IPS-11a (cell line): ENCODE results near the gene KISS1R.
A peak's percentile ranks its signal among the peaks of the same experiment; 100 is the strongest.

Experiments
- H3K4me3 ChIP-seq: one replicate; pipeline ENCODE4 v1.5.1; 2013; ENCODE audit warnings: low read depth, low read length, control low read depth

KISS1R gene

DNA sequence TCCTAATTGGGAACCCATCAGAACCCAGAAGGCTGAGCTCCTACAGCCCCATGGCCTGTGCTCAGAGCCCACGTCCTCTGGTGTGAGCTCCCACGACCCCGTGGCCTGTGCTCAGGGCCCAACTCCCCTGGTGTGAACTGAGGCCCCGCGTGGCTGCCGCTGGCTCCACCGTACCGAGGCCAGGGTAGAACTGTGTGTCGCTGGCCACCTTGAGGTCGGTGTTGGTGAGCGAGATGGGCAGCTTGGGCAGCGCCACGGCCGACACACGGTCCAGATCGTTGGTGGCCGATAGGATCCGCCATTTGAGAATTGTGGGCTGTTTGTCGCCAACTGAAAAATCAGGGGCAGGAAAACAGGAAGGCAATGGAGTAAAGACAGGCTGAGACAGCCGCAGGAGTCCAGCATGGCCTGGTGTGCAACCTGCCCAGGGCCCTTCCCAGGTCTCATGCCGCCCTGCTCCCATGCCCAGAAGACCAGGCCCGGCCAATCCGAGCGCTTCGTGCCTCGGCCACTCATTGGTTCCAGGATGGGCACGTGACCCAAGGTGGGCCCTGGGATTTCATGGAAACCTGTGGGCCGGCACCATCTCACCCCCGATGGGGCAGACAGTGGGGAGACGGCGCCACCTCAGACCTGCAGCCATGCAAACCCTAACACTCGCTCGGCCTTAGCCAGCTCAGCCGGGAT lies 35.6 kb upstream of the KISS1R start:
- H3K4me3 ChIP-seq = no peak overlapping the region

DNA sequence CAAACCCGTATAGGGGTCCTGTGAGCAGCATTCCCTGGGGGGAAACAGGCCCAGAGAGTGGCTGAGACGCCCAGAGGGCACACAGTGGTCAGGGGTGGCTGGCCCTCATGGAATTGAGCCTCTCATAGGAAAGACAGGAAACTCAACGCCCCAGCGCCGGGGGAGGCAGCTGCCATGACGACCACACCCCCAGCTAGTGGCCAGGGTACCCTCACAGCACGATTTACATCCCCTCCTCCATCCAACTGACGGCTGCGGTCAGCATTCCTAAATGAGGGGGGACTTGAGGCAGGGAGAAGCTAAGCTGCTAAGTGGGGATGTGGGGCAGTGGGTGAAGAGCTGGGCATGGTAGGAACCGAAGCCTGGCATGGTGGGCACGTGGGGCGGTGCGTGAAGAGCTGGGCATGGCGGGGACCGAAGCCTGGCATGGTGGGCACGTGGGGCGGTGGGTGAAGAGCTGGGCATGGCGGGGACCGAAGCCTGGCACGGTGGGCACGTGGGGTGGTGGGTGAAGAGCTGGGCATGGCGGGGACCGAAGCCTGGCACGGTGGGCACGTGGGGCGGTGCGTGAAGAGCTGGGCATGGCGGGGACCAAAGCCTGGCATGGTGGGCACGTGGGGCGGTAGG lies 34.1 kb upstream of the KISS1R start:
- no peak overlapping the region for H3K4me3 ChIP-seq

DNA sequence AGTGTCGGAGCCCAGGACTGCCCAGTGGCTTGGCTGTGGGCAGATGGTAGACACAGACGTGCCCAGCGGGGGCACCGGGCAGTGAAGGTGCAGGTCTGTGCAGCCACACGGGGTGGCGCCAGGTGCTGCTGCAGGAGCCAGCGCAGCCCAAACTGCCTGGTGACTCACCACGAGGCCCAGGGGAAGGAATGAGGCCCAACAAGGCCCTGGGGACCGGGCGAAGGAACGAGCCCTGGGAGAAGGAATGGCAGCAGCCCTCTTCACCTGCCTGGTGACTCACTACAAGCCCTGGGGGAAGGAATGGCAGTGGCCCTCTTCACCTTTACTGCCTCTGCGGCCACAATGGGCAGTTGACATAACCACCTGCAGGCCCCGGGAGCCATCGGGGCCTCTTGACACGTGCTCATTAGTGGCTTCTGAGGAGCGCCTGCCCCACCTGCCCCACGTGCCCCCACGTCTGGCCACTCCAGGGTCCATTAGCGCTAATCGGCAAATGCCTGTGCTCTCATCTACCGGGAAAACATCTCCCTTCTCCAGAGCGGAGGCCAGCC lies 33.4 kb upstream of the KISS1R start:
- no peak overlapping the region for H3K4me3 ChIP-seq

DNA sequence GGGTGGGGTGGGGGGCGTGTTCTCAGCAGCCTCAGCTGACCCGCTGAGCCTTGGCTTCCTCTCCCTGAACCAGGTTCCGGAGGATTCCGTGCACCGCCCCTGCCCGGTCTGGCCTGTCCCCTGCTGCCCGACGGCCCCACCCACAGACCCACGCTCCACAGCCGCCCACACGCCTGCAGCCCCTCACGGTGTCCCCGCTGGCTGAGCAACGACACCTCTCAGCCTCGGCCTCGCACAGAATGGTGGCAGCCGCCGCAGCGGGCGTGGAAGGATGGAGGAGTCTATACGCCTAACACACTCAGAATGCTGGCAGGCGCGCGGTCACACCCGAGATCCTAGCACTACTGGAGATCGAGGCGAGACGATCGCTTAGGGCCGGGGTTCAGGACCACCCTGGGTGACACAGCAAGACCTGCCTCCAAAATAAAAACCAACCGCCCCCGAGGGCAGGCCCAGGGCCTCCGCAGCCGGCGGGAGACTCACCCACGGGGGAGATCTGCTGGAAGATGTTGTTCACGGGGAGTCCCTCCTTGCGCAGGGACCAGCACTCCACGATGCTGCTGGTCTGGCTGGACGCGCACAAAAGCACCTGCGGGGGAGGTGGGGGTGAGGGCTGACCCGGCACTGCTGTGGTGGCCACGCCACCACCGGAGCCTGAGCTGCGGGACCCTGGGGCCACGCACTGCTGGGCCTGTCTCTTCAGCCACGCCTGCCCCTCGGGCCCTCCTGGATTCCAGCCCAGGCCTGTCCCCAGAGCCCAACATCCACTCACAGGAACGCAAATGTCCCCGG lies 32.5 kb upstream of the KISS1R start:
- no peak overlapping the region for H3K4me3 ChIP-seq

DNA sequence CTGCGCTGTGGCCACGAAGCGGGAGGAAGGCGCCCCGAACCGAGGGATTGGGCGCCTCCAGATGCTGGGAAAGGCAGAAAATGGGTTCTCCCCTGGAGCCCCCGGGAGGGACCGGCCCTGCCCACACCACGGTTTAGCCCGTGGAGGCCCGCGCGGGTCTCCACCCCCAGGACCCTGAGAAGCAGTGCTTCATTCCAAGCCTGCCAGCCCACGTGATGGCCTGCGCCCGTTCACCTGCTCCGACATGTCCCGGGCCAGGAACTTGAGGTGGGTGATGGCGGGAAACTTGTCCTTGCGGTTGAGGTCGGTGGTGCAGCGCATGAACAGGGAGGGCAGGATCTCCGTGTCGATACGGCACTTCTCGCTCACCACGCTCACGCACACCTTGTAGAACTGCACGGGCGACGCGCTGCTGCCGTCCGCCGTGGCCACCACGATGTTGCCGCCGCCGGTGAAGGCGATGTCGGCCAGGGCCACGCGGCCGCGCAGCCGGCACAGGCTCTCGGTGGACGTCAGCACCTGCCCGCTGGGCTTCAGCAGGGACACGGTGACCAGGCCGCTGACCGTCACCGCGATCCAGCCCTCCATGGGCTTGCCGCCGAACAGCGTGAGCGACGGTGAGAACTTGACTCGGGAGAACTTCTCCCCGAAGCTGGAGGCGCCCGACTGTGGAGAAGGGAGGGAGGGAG lies 31.5 kb upstream of the KISS1R start:
- no peak overlapping the region for H3K4me3 ChIP-seq

DNA sequence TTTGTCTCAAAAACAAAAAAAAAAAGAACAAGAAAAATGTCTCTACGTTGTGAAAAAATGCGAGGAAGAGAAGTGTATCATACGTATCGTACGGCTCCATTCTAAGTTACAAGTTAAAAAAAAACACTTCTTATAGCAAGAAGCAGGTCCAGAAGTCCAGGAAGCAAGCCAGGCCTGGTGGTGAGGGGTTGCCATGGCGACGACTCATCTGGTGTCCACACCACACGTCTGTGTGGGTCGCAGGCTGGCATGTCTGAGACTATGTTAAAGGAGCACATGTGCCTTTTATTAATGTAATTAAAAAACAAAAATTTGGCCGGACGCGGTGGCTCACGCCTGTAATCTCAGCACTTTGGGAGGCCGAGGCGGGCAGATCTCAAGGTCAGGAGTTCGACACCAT lies 30.1 kb upstream of the KISS1R start:
- H3K4me3 ChIP-seq = no peak overlapping the region

DNA sequence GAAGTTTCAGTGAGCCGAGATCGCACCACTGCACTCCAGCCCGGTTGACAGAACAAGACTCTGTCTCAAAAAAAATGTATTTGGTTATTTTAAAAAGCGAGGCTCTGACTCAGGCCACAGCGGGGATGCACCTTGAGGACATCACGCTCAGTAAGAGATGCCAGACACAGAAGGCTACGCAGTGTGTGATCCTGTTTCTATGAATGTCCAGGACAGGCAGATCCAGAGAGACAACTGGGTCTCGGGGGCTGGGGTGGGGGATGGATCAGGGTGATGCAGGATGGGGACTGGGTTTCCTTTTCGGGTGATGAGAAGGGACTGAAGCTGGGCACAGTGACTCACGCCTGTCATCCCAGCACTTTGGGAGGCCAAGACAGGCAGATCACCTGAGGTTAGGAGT lies 29.5 kb upstream of the KISS1R start:
- no peak overlapping the region for H3K4me3 ChIP-seq

DNA sequence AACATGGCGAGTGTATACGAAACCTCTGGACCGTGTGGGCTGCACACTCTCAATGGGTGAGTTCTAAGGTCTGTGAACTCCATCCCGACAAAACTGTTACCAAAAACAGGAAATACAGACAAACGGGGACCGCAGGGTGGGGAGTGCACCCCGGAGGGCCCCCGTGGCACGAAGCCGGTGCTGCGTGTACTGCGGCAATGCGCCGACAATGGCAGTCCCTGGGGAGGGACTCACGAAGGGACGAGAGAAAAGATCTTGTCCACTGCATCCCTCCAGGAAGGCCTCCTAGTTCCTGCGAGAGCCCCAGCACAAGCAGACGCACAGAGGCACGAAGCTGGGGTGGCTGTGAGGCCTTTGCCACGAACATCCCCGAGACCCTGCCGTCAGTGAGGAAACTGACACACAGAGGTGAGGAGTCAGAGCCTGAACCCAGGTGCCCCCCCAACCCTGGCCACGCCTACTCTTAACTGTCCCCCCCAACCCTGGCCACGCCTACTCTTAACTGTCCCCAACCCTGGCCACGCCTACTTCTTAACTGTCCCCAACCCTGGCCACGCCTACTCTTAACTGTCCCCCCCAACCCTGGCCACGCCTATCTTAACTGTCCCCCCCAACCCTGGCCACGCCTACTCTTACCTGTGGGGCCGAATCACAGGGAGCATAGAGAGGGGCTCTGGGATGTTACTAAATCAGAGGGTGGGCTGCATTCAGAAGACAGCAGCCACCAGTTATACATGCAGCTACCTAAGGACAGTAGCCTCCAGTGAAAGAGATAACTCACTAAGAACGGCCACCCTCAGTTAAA lies 28.4 kb upstream of the KISS1R start:
- no peak overlapping the region for H3K4me3 ChIP-seq

DNA sequence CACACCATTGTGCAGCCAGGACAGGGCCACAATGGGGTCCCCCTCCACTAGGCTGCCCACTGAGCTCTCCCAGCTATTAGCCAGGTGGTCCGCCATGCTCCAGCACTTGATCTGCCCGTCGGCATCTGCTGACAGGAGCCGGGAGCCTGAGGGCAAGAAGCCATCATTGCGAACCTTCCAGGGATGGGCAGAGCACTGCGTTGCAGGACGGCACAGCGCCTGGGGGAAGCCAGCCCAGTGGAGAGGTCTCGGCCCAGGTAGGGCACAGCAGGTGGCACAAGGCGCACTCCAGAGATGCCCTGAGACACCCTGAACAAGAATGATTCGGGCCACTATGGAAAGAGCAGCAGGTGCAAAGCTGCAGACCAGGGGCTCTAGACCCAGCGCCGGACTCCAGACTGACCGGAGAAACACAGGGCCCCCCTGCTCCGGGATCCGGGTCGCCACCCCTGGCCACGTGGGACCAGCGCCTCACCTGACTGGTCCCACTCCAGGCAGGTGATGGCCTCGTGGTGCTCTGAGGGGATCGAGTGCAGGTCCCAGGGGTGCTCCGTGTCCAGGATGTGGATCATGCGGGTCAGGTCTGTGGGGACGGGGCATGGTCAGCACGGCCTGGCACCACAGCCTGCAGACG lies 27.4 kb upstream of the KISS1R start:
- no peak overlapping the region for H3K4me3 ChIP-seq

DNA sequence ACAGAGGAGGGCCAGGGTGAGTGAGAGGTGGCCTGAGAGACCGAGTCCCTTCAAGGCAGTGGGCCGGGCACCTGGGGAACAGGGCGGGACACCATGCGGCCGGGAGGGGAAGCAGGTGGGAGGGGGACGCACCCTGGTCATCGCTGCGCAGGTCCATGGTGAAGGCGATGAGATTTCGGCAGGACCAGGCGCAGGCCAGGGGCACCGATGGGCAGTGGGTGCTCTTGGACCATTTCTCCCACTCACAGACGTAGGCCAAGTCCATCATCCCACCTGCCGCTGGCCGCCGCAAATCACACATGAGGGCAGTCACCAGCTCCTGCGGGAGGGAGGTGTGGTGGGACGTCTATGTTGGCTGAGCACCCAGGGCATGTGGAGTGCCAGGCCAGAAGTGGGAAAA lies 26.3 kb upstream of the KISS1R start:
- no peak overlapping the region for H3K4me3 ChIP-seq

DNA sequence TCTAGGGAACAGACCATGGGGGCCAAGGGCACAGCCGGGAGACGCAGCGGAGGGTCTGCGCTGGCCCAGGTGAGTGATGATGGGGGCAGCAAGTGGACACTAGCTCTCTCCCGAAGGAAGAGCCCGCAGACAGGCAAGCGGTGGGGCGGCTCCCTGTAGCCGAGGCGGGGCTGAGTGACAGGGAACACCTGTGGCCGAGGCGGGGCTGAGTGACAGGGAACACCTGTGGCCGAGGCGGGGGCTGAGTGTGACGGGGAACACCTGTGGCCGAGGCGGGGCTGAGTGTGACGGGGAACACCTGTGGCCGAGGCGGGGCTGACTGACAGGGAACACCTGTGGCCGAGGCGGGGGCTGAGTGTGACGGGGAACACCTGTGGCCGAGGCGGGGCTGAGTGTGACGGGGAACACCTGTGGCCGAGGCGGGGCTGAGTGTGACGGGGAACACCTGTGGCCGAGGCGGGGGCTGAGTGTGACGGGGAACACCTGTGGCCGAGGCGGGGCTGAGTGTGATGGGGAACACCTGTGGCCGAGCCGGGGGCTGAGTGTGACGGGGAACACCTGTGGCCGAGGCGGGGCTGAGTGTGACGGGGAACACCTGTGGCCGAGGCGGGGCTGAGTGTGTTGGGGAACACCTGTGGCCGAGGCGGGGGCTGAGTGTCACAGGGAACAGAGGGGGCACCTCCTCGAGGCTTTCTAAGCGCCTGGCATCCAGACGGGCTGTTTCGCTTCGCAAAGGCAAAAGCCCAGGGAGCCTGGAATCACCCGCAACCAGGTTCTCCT lies 25.5 kb upstream of the KISS1R start:
- peak overlapping the region; percentile 54 for H3K4me3 ChIP-seq

DNA sequence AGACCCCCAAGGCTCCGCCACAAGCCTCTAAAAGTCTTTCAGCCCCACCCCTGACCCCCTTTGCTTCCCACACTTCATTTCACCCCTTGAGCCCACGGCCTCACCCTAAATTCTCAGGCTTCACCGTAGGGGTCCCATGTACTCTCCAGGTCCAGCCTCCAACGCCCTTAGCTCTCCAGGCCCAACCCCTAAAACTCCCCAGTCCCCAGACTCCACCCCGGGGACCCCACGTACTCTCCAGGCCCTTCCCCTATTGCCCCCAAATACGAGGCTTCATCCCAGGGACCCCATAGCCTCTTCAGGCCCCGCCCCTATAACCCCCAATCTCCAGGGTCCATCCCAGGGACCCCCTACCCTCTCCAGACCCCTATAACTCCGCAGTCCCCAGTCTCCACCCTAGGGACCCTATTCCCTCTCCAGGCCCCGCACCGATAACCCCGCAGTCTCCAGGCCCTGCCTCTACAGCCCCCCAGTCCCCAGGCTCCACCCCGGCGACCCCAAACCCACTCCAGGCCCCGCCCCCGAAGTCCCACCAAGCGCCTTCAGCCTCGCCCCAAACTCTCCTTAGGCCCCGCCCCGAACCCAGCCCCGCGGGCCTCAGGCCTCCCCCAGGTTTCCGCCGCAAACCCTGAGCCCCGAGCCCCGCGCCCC lies 24.8 kb upstream of the KISS1R start:
- peak overlapping the region; percentile 54 for H3K4me3 ChIP-seq

DNA sequence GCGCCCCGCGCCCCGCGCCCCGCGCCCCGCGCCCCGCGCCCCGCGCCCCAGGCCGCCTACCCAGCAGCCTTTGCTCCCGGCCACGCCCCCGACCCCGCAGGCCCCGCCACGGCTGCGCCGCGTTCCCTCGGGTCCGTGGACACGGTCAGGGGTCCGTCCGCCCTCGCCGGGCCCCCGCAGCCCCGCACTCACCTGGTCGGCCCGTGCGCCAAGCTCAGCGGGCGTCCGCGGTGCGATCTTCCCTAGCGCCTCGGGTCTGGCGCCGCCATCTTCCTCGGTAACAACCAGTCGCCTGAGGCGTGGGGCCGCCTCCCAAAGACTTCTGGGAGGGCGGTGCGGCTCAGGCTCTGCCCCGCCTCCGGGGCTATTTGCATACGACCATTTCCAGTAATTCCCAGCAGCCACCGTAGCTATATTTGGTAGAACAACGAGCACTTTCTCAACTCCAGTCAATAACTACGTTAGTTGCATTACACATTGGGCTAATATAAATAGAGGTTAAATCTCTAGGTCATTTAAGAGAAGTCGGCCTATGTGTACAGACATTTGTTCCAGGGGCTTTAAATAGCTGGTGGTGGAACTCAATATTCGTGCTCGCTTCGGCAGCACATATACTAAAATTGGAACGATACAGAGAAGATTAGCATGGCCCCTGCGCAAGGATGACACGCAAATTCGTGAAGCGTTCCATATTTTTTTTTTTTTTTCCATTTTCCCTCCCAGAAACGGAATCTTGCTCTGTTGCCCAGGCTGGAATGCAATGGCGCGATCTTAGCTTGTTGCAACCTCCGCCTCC lies 24.0 kb upstream of the KISS1R start, which contains the start of the genes MED16 and RNU6-9:
Gene MED16 (minus strand): TSS at position 294 of the 796 bp plus-strand sequence. CDS start 2,056 bp downstream, outside the sequence.
Gene RNU6-9 (plus strand): TSS at position 591 of the 796 bp plus-strand sequence.
- H3K4me3 ChIP-seq = peak within 1 kb of the TSS; percentile 79

DNA sequence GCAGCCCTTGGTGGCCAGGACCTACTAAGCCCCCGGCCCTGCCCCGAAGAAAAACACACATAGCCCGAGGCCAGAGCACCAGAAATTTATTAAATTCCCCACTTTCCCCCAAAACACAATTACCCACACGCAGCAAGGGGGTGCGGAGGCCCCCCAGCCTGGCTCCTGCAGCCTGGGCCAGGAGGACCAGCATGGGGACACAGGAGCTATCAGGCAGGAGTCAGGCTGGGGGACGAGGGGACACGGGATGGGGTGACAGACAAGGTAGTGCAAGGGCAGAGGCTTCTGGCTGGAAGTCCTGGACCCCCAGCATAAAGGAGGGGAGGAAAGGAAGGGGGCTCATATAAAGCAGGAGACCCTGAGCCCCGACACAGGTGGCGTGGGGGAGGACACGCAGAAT lies 20.7 kb upstream of the KISS1R start:
- H3K4me3 ChIP-seq = no peak overlapping the region

DNA sequence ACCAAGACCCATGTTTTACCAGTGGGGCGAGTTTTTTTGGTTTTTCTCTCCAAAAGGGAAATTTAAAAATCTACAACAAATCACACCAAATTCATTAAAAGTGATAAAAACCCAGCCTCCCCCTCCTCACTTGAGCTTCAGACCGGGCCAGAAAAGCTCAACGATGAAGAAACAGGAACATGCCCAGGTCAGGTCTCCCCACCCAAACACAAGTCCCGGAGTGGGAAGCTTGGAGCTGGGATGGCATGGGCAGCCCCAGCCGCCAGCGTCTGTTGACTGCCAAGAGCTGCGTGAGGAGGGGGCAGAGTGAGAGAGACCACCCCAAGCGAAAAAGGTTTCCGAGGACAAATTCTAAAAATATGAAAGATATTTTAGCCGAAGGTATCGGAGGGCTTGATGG lies 20.1 kb upstream of the KISS1R start:
- no peak overlapping the region for H3K4me3 ChIP-seq

DNA sequence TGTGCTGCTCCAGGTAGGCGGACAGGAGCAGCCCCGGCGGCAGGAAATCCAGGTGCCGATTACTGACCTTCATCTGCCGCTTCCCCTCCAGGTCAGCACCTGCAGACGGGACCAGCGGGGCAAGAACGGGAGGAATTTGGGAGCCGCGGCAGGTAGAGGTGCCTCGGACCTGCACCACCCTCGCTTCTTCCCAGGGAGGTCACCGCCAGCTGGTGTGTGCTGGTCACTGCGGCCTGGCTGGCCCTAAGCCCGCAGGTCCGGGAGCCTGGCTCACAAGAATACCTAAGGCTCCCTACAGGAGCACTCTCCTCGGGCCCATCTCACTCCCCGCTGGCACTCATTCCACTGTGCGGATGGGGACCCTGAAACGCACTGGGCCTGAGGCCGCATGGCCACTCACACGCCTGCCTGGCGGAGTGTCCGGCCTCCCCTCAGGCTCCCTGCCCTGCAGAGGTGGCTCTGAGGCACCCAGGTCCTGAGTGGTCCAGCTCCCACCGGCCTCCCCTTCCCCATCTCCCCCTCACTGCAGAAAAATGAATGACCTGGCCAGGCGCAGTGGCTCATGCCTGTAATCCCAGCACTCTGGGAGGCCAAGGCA lies 19.6 kb upstream of the KISS1R start:
- no peak overlapping the region for H3K4me3 ChIP-seq

DNA sequence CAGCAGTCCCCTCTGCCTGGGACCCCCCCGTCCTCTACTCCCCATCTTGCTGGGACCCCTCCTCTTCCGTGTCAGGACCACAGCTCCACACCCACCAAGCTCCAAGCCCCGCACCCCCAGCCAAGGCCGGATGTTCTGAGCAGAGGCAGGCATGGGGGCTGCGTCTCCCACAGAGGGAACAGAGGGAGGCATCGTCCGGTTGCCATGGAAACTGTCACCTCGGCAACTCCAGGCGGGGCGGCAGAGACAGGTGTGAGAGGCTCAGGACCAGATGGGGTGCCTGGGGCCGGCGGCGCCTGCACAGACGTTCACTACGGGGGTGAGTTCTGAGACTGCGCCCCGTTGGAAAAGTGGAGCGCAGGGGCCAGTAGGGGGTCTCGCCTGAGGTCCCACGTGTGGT lies 18.5 kb upstream of the KISS1R start:
- no peak overlapping the region for H3K4me3 ChIP-seq
